Right lobe of liver (tissue), 4 donors: ENCODE data around the gene INPP4B.

Source experiments
- CTCF ChIP-seq, 4 donors: fragments of 200-600 bp in 3 of 4; fragments of 450-650 bp in 1 of 4; IDR thresholded peaks; one replicate each; pipeline versions ENCODE4 v1.5.1 to v1.8.0; 2016 to 2022; ENCODE audit warnings: antibody characterized with exemption in 4 of 4, mild to moderate bottlenecking in 2 of 4
- POLR2A ChIP-seq: fragments of 450-650 bp; IDR thresholded peaks from one replicate; pipeline ENCODE4 v1.6.1; 2017; ENCODE audit warnings: antibody characterized with exemption, mild to moderate bottlenecking
- donor health status: DM: no; HTN: no; CAD: no.
- donor health status: DM: no; HTN: no; CAD: no.
- donor health status: DM: no; HTN: yes; CAD: no.

- no peak for TF ChIP-seq POLR2A
- no peak for TF ChIP-seq CTCF (IDR thresholded peaks at IDR 0.05)
These were observed 473.4 kb downstream of the INPP4B start for GRCh38 chr4:142372530-142373260.
